ENCODE data around the gene HCST. TPM values are rescaled to one million over a fixed set of nuclear protein-coding genes. Genes with fewer than 3 reads are reported as not detected.

The HCST gene
- total RNA-seq, 1 donor from 2014 or later, result not detected

GRCh38 chr19:35898499-35898809, 3.9 kb upstream of the HCST start:
- no peak for TF ChIP-seq CTCF (conservative IDR thresholded peaks at IDR 0.05; ENCODE audit: low read depth, low read length)
- H3K4me3 ChIP-seq (ENCODE audit: low read depth, low read length), result peak overlapping the region; percentile 78
- DNase-seq (ENCODE audit: low read depth), result no peak

GRCh38 chr19:35899547-35900214, 2.6 kb upstream of the HCST start:
- no peak for TF ChIP-seq CTCF (conservative IDR thresholded peaks at IDR 0.05; ENCODE audit: low read depth, low read length)
- H3K4me3 ChIP-seq (ENCODE audit: low read depth, low read length), result peak overlapping the region; percentile 78
- DNase-seq (ENCODE audit: low read depth), result no peak

GRCh38 chr19:35901055-35901644, 1.2 kb upstream of the HCST start:
- no peak for TF ChIP-seq CTCF (conservative IDR thresholded peaks at IDR 0.05; ENCODE audit: low read depth, low read length)
- peak overlapping the region; percentile 78 for H3K4me3 ChIP-seq (ENCODE audit: low read depth, low read length)
- no peak for DNase-seq (ENCODE audit: low read depth)

- no peak for TF ChIP-seq CTCF (conservative IDR thresholded peaks at IDR 0.05; ENCODE audit: low read depth, low read length)
- H3K4me3 ChIP-seq (ENCODE audit: low read depth, low read length), result peak overlapping the region; percentile 39
- DNase-seq (ENCODE audit: low read depth), result no peak
Observed at GRCh38 chr19:35902870-35903475, 644 bp downstream of the HCST start.

GRCh38 chr19:35903550-35904179, 1.3 kb downstream of the HCST start:
- DNase-seq (ENCODE audit: low read depth), result no peak
- peak overlapping the region; percentile 39 for H3K4me3 ChIP-seq (ENCODE audit: low read depth, low read length)
- no peak for TF ChIP-seq CTCF (conservative IDR thresholded peaks at IDR 0.05; ENCODE audit: low read depth, low read length)

- no peak for DNase-seq (ENCODE audit: low read depth)
- TF ChIP-seq CTCF (conservative IDR thresholded peaks at IDR 0.05; ENCODE audit: low read depth, low read length), result no peak
- no peak overlapping the region for H3K4me3 ChIP-seq (ENCODE audit: low read depth, low read length)
Observed at GRCh38 chr19:35904311-35905068, 2.2 kb downstream of the HCST start.
